ENCODE results near the gene ADCY3.
"Not testable (repeated sequence)": the region's sequence is repeated elsewhere in the genome, so short reads cannot be mapped to it uniquely, and the experiment has no call there.

ADCY3 gene

GRCh38 chr2:24813691-24814137 is 106.3 kb downstream of the ADCY3 start:
- no peak for DNase-seq (ENCODE audit: low read depth in 2 of 2)

- DNase-seq (ENCODE audit: low read depth in 2 of 2): no peak
Measured at GRCh38 chr2:24809316-24810007, 110.6 kb downstream of the ADCY3 start.

GRCh38 chr2:24806661-24807036 is 113.4 kb downstream of the ADCY3 start:
- no peak for DNase-seq (ENCODE audit: low read depth in 2 of 2)

- DNase-seq (ENCODE audit: low read depth in 2 of 2): not testable (repeated sequence)
Measured at GRCh38 chr2:24805811-24806660, 114.0 kb downstream of the ADCY3 start.

GRCh38 chr2:24800487-24800886 is 119.5 kb downstream of the ADCY3 start:
- DNase-seq (ENCODE audit: low read depth in 2 of 2): not testable (repeated sequence)

GRCh38 chr2:24797644-24798043 is 122.4 kb downstream of the ADCY3 start:
- DNase-seq (ENCODE audit: low read depth in 2 of 2): no peak

GRCh38 chr2:24793761-24794435 is 126.1 kb downstream of the ADCY3 start:
- peak in 1 of 2 donors; percentile 3 for DNase-seq (ENCODE audit: low read depth in 2 of 2)

- DNase-seq (ENCODE audit: low read depth in 2 of 2): peak; percentile 89 to 92
Measured at GRCh38 chr2:24792874-24793760, 126.9 kb downstream of the ADCY3 start, which contains the start of the genes CENPO and PTRHD1. TSS of gene CENPO (plus strand) at chr2:24793425. CDS start at chr2:24793920, 495 bp downstream. TSS of gene PTRHD1 (minus strand) at chr2:24793391. CDS start at chr2:24793377, 14 bp downstream.

GRCh38 chr2:24792542-24792873 is 127.5 kb downstream of the ADCY3 start:
- DNase-seq (ENCODE audit: low read depth in 2 of 2): no peak

GRCh38 chr2:24791452-24791851 is 128.6 kb downstream of the ADCY3 start:
- DNase-seq (ENCODE audit: low read depth in 2 of 2): no peak

- DNase-seq (ENCODE audit: low read depth in 2 of 2): no peak
Measured at GRCh38 chr2:24788816-24789215, 131.2 kb downstream of the ADCY3 start.

GRCh38 chr2:24787532-24787931 is 132.5 kb downstream of the ADCY3 start:
- no peak for DNase-seq (ENCODE audit: low read depth in 2 of 2)

GRCh38 chr2:24785671-24786321 is 134.2 kb downstream of the ADCY3 start:
- no peak for DNase-seq (ENCODE audit: low read depth in 2 of 2)

- DNase-seq (ENCODE audit: low read depth in 2 of 2): no peak
Measured at GRCh38 chr2:24783641-24784040, 136.4 kb downstream of the ADCY3 start.

GRCh38 chr2:24779116-24779515 is 140.9 kb downstream of the ADCY3 start:
- DNase-seq (ENCODE audit: low read depth in 2 of 2): no peak

GRCh38 chr2:24774373-24774772 is 145.7 kb downstream of the ADCY3 start:
- no peak for DNase-seq (ENCODE audit: low read depth in 2 of 2)

- DNase-seq (ENCODE audit: low read depth in 2 of 2): no peak
Measured at GRCh38 chr2:24771764-24772586, 148.1 kb downstream of the ADCY3 start.

- DNase-seq (ENCODE audit: low read depth in 2 of 2): no peak
Measured at GRCh38 chr2:24771061-24771460, 149.0 kb downstream of the ADCY3 start.
